CD14-positive monocyte (primary cell): ENCODE data around the gene SLC66A1. TPM values are rescaled to one million over a fixed set of nuclear protein-coding genes. Genes with fewer than 3 reads are reported as not detected.

Experiments used
- DNase-seq, 3 donors: peaks; one replicate each; pipeline ENCODE4 v3.0.0-alpha.2; 2011 to 2022
- H2AFZ ChIP-seq: 2 replicates; pipeline ENCODE4 v1.6.0; 2012; ENCODE audit warnings: mild to moderate bottlenecking, low read depth, low read length, inconsistent platforms; ENCODE audit not compliant: insufficient read depth, poor library complexity, severe bottlenecking
- H3K27ac ChIP-seq, 2 donors: 1 replicate in 1 of 2; 2 replicates in 1 of 2; pipeline ENCODE4 v1.5.1; 2012 to 2013; ENCODE audit warnings: low read length in 2 of 2, control low read depth in 1 of 2, inconsistent platforms in 1 of 2, low read depth in 1 of 2, mild to moderate bottlenecking in 1 of 2
- H3K27me3 ChIP-seq, 2 donors: one replicate each; pipeline versions ENCODE4 v1.6.0 to v1.6.1; 2011 to 2013; ENCODE audit warnings: low read length in 2 of 2; ENCODE audit not compliant: control insufficient read depth in 2 of 2, insufficient read depth in 2 of 2
- H3K36me3 ChIP-seq, 2 donors: replicated peaks in 1 of 2; 1 replicate in 1 of 2; 2 replicates in 1 of 2; pipeline versions ENCODE4 v1.5.1 to v1.6.1; 2012 to 2013; ENCODE audit warnings: low read length in 2 of 2, control low read depth in 1 of 2, inconsistent platforms in 1 of 2, mild to moderate bottlenecking in 1 of 2; ENCODE audit not compliant: insufficient read depth in 2 of 2, control insufficient read depth in 1 of 2
- H3K4me1 ChIP-seq, 2 donors: 1 replicate in 1 of 2; 2 replicates in 1 of 2; pipeline versions ENCODE4 v1.5.1 to v1.6.1; 2012 to 2013; ENCODE audit warnings: low read length in 2 of 2, control low read depth in 1 of 2, inconsistent platforms in 1 of 2, mild to moderate bottlenecking in 1 of 2, moderate library complexity in 1 of 2; ENCODE audit not compliant: insufficient read depth in 2 of 2, control insufficient read depth in 1 of 2
- H3K4me2 ChIP-seq: replicated peaks from 2 replicates; pipeline ENCODE3; 2012; ENCODE audit warnings: low read length, moderate library complexity, mild to moderate bottlenecking; ENCODE audit not compliant: poor library complexity, severe bottlenecking; ENCODE audit errors: extremely low read depth
- H3K4me3 ChIP-seq, 3 experiments: fragments of 200-600 bp in 1 of 3; sonication (generic) in 1 of 3; replicated peaks in 1 of 3; 1 replicate in 2 of 3; 2 replicates in 1 of 3; pipeline ENCODE4 v1.5.1; 2011 to 2013; ENCODE audit warnings: low read length in 3 of 3, mild to moderate bottlenecking in 3 of 3, control low read depth in 2 of 3, low read depth in 2 of 3, inconsistent platforms in 1 of 3, moderate library complexity in 1 of 3
- H3K79me2 ChIP-seq: 2 replicates; pipeline ENCODE4 v1.6.0; 2012; ENCODE audit warnings: mild to moderate bottlenecking, control low read depth, inconsistent platforms, low read length, moderate library complexity; ENCODE audit not compliant: insufficient read depth
- H3K9ac ChIP-seq: 2 replicates; pipeline ENCODE4 v1.6.0; 2017; ENCODE audit warnings: low read length, mild to moderate bottlenecking; ENCODE audit not compliant: insufficient read depth, poor library complexity, severe bottlenecking
- H3K9me3 ChIP-seq, 2 donors: replicated peaks in 1 of 2; 1 replicate in 1 of 2; 2 replicates in 1 of 2; pipeline versions ENCODE4 v1.5.1 to v1.6.1; 2012 to 2013; ENCODE audit warnings: low read length in 2 of 2, control low read depth in 1 of 2; ENCODE audit not compliant: control insufficient read depth in 1 of 2, insufficient read depth in 1 of 2
- H4K20me1 ChIP-seq: 2 replicates; pipeline ENCODE4 v1.6.0; 2012; ENCODE audit warnings: mild to moderate bottlenecking, low read length, control low read depth, moderate library complexity; ENCODE audit not compliant: insufficient read depth
- H3K27ac Mint-ChIP-seq, 7 donors: one replicate each; pipeline ENCODE4 v1.8.0; 2020; ENCODE audit warnings: mild to moderate bottlenecking in 7 of 7, mixed read lengths in 7 of 7, moderate library complexity in 6 of 7, inconsistent platforms in 2 of 7
- H3K27me3 Mint-ChIP-seq, 3 donors: one replicate each; pipeline ENCODE4 v1.8.0; 2021 to 2022; ENCODE audit warnings: low read depth in 3 of 3, mild to moderate bottlenecking in 3 of 3, mixed read lengths in 3 of 3, moderate library complexity in 3 of 3, inconsistent platforms in 1 of 3
- H3K36me3 Mint-ChIP-seq, 2 donors: one replicate each; pipeline ENCODE4 v1.8.0; 2020; ENCODE audit warnings: mixed read lengths in 2 of 2, inconsistent platforms in 1 of 2, mild to moderate bottlenecking in 1 of 2
- H3K4me1 Mint-ChIP-seq: one replicate; pipeline ENCODE4 v1.8.0; 2020; ENCODE audit warnings: mild to moderate bottlenecking, mixed read lengths
- H3K4me3 Mint-ChIP-seq, 2 donors: one replicate each; pipeline ENCODE4 v1.8.0; 2020; ENCODE audit warnings: mild to moderate bottlenecking in 2 of 2, mixed read lengths in 2 of 2, moderate library complexity in 1 of 2
- H3K9me3 Mint-ChIP-seq, 7 donors: one replicate each; pipeline ENCODE4 v1.8.0; 2020 to 2022; ENCODE audit warnings: mixed read lengths in 7 of 7, mild to moderate bottlenecking in 6 of 7, moderate library complexity in 6 of 7, inconsistent platforms in 2 of 7
- CTCF ChIP-seq: fragments of 200-600 bp; IDR thresholded peaks from one replicate; pipeline ENCODE4 v1.8.0; 2022; ENCODE audit warnings: antibody characterized with exemption, mild to moderate bottlenecking
- WGBS: methylation state at CpG from one replicate; pipeline ENCODE4 v1.1.5; 2013; ENCODE audit warnings: missing lambda C conversion rate; ENCODE audit not compliant: insufficient coverage; 5-methylcytosine and 5-hydroxymethylcytosine counted together
- intact Hi-C, 2 donors: fragments of 100-400 bp; cut with micrococcal nuclease; formaldehyde crosslinking; loops; one replicate each; pipeline versions ENCODE4 v1.15.0 to v1.15.1; 2023
- polyA plus RNA-seq, 3 donors: library from polyadenylated mRNA; depleted of rRNA in 1 of 3; unstranded in 2 of 3; stranded (reverse) in 1 of 3; fragments of 300-500 nt in 2 of 3; fragments of >200 nt in 1 of 3; fragmentation: Illumina TruSeq in 2 of 3; gene quantifications; 1 replicate in 2 of 3; 2 replicates in 1 of 3; pipeline ENCODE4 v1.2.3, GENCODE V29; 2012 to 2021

Gene SLC66A1
- polyA plus RNA-seq, 3 donors = 9.1 to 21.1 (median 9.7) TPM

- Histone ChIP-seq H3K4me2 (no peak overlapping the region), H4K20me1 (peaks cover 100% of the 10 kb centered on the region), H3K9me3 (no peaks in the 10 kb centered on the region), H3K4me3 (no peak overlapping the region), H3K4me1 (peaks cover 0 to 21% of the 10 kb centered on the region in 2 donors), H3K27ac (peak overlapping the region in 1 of 2 donors; percentile 49), H3K9ac (no peak overlapping the region), H3K79me2 (peaks cover 18% of the 10 kb centered on the region), H3K27me3 (no peaks in the 10 kb centered on the region), H2AFZ (no peak overlapping the region), H3K36me3 (peaks cover 78 to 87% of the 10 kb centered on the region in 2 donors)
- WGBS = 89% methylated on average over 7 of the region's 8 CpGs
- TF ChIP-seq CTCF = no peak
- Mint-ChIP-seq H3K36me3 (peaks cover 74 to 89% of the 10 kb centered on the region in 2 donors), H3K9me3 (peaks cover 0 to 4% (median 0%) of the 10 kb centered on the region in 7 donors), H3K4me1 (peaks cover 23% of the 10 kb centered on the region), H3K27me3 (peaks cover 0 to 3% (median 0%) of the 10 kb centered on the region in 3 donors), H3K27ac (peak overlapping the region in 1 of 7 donors; percentile 15), H3K4me3 (no peak overlapping the region)
- no peak for DNase-seq
- intact Hi-C loops = no loop called here
Measured at GRCh38 chr1:19374926-19375325, 62.8 kb downstream of the SLC66A1 start.

DNA sequence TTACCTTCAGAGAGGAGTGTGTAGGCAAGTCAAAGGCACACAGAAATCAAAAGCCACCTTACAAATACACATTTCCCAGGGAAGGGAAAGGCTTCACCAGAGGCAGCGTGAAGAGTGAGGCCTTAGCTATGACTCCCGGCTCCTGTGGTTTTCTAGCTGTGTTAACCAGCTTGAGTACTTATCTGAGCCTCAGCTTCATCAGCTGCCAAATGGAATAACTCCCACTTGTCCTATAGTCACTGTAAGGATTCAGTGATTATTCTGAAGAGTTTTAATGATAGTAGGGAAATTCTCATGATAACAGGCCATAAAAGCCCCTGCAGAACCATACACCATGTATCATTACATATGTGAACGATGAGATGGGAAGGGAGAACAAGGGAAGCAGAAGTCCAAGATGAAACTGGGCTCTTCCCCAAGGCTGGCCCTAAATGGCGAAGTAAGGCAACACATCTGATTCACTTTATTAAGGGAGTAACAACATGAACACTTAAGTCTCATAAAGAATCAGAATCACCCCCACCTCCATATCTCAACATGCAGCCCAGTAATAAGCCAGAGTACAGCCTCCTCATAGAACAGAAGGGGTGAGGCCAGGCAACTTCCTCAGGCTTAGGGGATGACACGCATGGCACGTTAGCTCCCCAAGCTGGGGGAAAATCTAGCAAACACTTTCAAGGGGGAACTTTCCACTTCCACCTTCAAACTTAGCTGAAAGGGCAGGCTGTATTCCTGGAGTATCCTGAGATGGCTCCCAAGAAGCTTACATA, 63.7 kb downstream of the SLC66A1 start:
- 0% methylated on average over 2 of the region's 6 CpGs for WGBS
- Histone ChIP-seq H3K4me2 (no peak overlapping the region), H4K20me1 (peaks cover 100% of the 10 kb centered on the region), H3K4me3 (no peak overlapping the region), H3K79me2 (peaks cover 11% of the 10 kb centered on the region), H3K27me3 (no peaks in the 10 kb centered on the region), H3K27ac (peak overlapping the region in 1 of 2 donors; percentile 49), H3K9me3 (no peaks in the 10 kb centered on the region), H2AFZ (no peak overlapping the region), H3K9ac (no peak overlapping the region), H3K4me1 (peaks cover 0 to 12% of the 10 kb centered on the region in 2 donors), H3K36me3 (peaks cover 81 to 96% of the 10 kb centered on the region in 2 donors)
- peak overlapping the region in 2 of 7 donors; percentile 15 to 76 for H3K27ac Mint-ChIP-seq
- intact Hi-C loops = no loop called here
- H3K36me3 Mint-ChIP-seq = peaks cover 74 to 89% of the 10 kb centered on the region in 2 donors
- no peak for DNase-seq
- H3K4me3 Mint-ChIP-seq = no peak overlapping the region
- H3K9me3 Mint-ChIP-seq = peaks cover 0 to 5% (median 0%) of the 10 kb centered on the region in 7 donors
- TF ChIP-seq CTCF = no peak
- no peaks in the 10 kb centered on the region for H3K27me3 Mint-ChIP-seq
- peaks cover 16% of the 10 kb centered on the region for H3K4me1 Mint-ChIP-seq
